ENCODE data around the gene BSPRY.

The BSPRY gene

GRCh38 chr9:113409883-113410206, 60.5 kb downstream of the BSPRY start:
- Histone ChIP-seq H3K9me2 (replicated peaks; ENCODE audit: low read depth, low read length) (no peaks in the 10 kb centered on the region), H3K4me1 (ENCODE audit: insufficient read depth, low read length, poor library complexity, severe bottlenecking) (peaks cover 37% of the 10 kb centered on the region), H3K9ac (ENCODE audit: low read depth, low read length, poor library complexity, severe bottlenecking) (peak overlapping the region; percentile 98), H3K27me3 (ENCODE audit: insufficient read depth, low read length, poor library complexity, severe bottlenecking) (peaks cover 5% of the 10 kb centered on the region), H3K4me2 (ENCODE audit: low read depth, low read length, poor library complexity, severe bottlenecking) (peak overlapping the region; percentile 99), H3K36me3 (ENCODE audit: insufficient read depth, low read length) (peaks cover 10% of the 10 kb centered on the region; the same call in 1 of the 2 replicates), H3K4me3 (ENCODE audit: low read length, poor library complexity, severe bottlenecking) (peak overlapping the region; percentile 89), H3K9me3 (ENCODE audit: insufficient read depth, low read depth, low read length) (no peaks in the 10 kb centered on the region), H3K79me2 (ENCODE audit: insufficient read depth, low read length) (peaks cover 33% of the 10 kb centered on the region), H2AFZ (ENCODE audit: low read length) (peak overlapping the region; percentile 92; the same call in 1 of the 2 replicates), H3F3A (ENCODE audit: low read depth) (peaks cover 7% of the 10 kb centered on the region; the same call in 1 of the 2 replicates), H4K20me1 (ENCODE audit: insufficient read depth, low read length, poor library complexity, severe bottlenecking) (peaks cover 17% of the 10 kb centered on the region)
- no peak for TF ChIP-seq EZH2phosphoT487 (IDR thresholded peaks at IDR 0.05; ENCODE audit: borderline replicate concordance)
- no peak for TF ChIP-seq CTCF (conservative IDR thresholded peaks at IDR 0.05; ENCODE audit: low read length)

- H2AFZ ChIP-seq (ENCODE audit: low read length) = peak within 1 kb of the TSS; percentile 92
Measured at GRCh38 chr9:113410207-113410864, 61.0 kb downstream of the BSPRY start, which contains the start of the genes C9orf43 and POLE3. TSS of gene C9orf43 (plus strand) at chr9:113410747. CDS start at chr9:113413494, 2,747 bp downstream. TSS of gene POLE3 (minus strand) at chr9:113410675. CDS start at chr9:113410293, 382 bp downstream.

GRCh38 chr9:113416149-113416721, 66.9 kb downstream of the BSPRY start:
- H3K36me3 ChIP-seq (ENCODE audit: insufficient read depth, low read length) = no peaks in the 10 kb centered on the region
- H3F3A ChIP-seq (ENCODE audit: low read depth) = no peaks in the 10 kb centered on the region; the same call in 1 of the 2 replicates
- H3K9me2 ChIP-seq (replicated peaks; ENCODE audit: low read depth, low read length) = no peaks in the 10 kb centered on the region
- no peaks in the 10 kb centered on the region for H4K20me1 ChIP-seq (ENCODE audit: insufficient read depth, low read length, poor library complexity, severe bottlenecking)
- peak overlapping the region; percentile 1 for H3K9ac ChIP-seq (ENCODE audit: low read depth, low read length, poor library complexity, severe bottlenecking)
- H3K4me1 ChIP-seq (ENCODE audit: insufficient read depth, low read length, poor library complexity, severe bottlenecking) = peaks cover 24% of the 10 kb centered on the region
- H3K4me2 ChIP-seq (ENCODE audit: low read depth, low read length, poor library complexity, severe bottlenecking) = peak overlapping the region; percentile 0
- peak overlapping the region; percentile 80 for H2AFZ ChIP-seq (ENCODE audit: low read length)
- H3K9me3 ChIP-seq (ENCODE audit: insufficient read depth, low read depth, low read length) = no peaks in the 10 kb centered on the region
- H3K27me3 ChIP-seq (ENCODE audit: insufficient read depth, low read length, poor library complexity, severe bottlenecking) = no peaks in the 10 kb centered on the region
- no peaks in the 10 kb centered on the region for H3K79me2 ChIP-seq (ENCODE audit: insufficient read depth, low read length)
- no peak overlapping the region for H3K4me3 ChIP-seq (ENCODE audit: low read length, poor library complexity, severe bottlenecking)
- TF ChIP-seq EZH2phosphoT487 (IDR thresholded peaks at IDR 0.05; ENCODE audit: borderline replicate concordance) = no peak
- no peak for TF ChIP-seq CTCF (conservative IDR thresholded peaks at IDR 0.05; ENCODE audit: low read length)

More at GRCh38 chr9:113410207-113410864, 61.0 kb downstream of the BSPRY start, which contains the start of the genes C9orf43 and POLE3:
- Histone ChIP-seq H3K36me3 (ENCODE audit: insufficient read depth, low read length) (peaks cover 10% of the 10 kb centered on the region; the same call in 1 of the 2 replicates), H3K9me3 (ENCODE audit: insufficient read depth, low read depth, low read length) (no peaks in the 10 kb centered on the region), H3K4me3 (ENCODE audit: low read length, poor library complexity, severe bottlenecking) (peak within 1 kb of the TSS; percentile 89), H3F3A (ENCODE audit: low read depth) (peaks cover 7% of the 10 kb centered on the region; the same call in 1 of the 2 replicates), H3K4me2 (ENCODE audit: low read depth, low read length, poor library complexity, severe bottlenecking) (peak within 1 kb of the TSS; percentile 99), H4K20me1 (ENCODE audit: insufficient read depth, low read length, poor library complexity, severe bottlenecking) (peaks cover 17% of the 10 kb centered on the region), H3K27me3 (ENCODE audit: insufficient read depth, low read length, poor library complexity, severe bottlenecking) (peaks cover 5% of the 10 kb centered on the region), H3K9ac (ENCODE audit: low read depth, low read length, poor library complexity, severe bottlenecking) (peak within 1 kb of the TSS; percentile 98), H3K9me2 (replicated peaks; ENCODE audit: low read depth, low read length) (no peaks in the 10 kb centered on the region), H3K79me2 (ENCODE audit: insufficient read depth, low read length) (peaks cover 33% of the 10 kb centered on the region), H3K4me1 (ENCODE audit: insufficient read depth, low read length, poor library complexity, severe bottlenecking) (peaks cover 37% of the 10 kb centered on the region)
- TF ChIP-seq EZH2phosphoT487 (IDR thresholded peaks at IDR 0.05; ENCODE audit: borderline replicate concordance) (no peak), CTCF (conservative IDR thresholded peaks at IDR 0.05; ENCODE audit: low read length) (no peak)

Data from Loucy (cell line).